HG03442 (cell line): Measurements from ENCODE around the gene MMP20.

Source experiments
- ATAC-seq: cut with Tn5 transposase; IDR thresholded peaks from one replicate; pipeline ENCODE4 v1.9.1; 2021; ENCODE audit warnings: mild to moderate bottlenecking, moderate library complexity; ENCODE audit not compliant: unreplicated experiment

The MMP20 gene

GRCh38 chr11:102592634-102593581, 32.2 kb downstream of the MMP20 start:
- no peak for ATAC-seq

GRCh38 chr11:102592131-102592530, 33.0 kb downstream of the MMP20 start:
- ATAC-seq: no peak

GRCh38 chr11:102591160-102591718, 33.9 kb downstream of the MMP20 start:
- no peak for ATAC-seq

- ATAC-seq: no peak
Observed at GRCh38 chr11:102590276-102591049, 34.7 kb downstream of the MMP20 start.

- peak; percentile 75 for ATAC-seq
Observed at GRCh38 chr11:102589047-102589459, 36.1 kb downstream of the MMP20 start.

GRCh38 chr11:102587722-102588121, 37.4 kb downstream of the MMP20 start:
- ATAC-seq: no peak

- ATAC-seq: no peak
Observed at GRCh38 chr11:102583141-102583873, 41.8 kb downstream of the MMP20 start.

- no peak for ATAC-seq
Observed at GRCh38 chr11:102582140-102582539, 43.0 kb downstream of the MMP20 start.

GRCh38 chr11:102581066-102581465, 44.1 kb downstream of the MMP20 start:
- ATAC-seq: no peak

- ATAC-seq: peak; percentile 46
Observed at GRCh38 chr11:102580185-102580951, 44.8 kb downstream of the MMP20 start.

GRCh38 chr11:102577723-102578122, 47.4 kb downstream of the MMP20 start:
- ATAC-seq: no peak

- peak; percentile 42 for ATAC-seq
Observed at GRCh38 chr11:102577182-102577581, 48.0 kb downstream of the MMP20 start.

- no peak for ATAC-seq
Observed at GRCh38 chr11:102576350-102576749, 48.8 kb downstream of the MMP20 start.

- ATAC-seq: no peak
Observed at GRCh38 chr11:102575012-102575411, 50.1 kb downstream of the MMP20 start.

- no peak for ATAC-seq
Observed at GRCh38 chr11:102573851-102574250, 51.3 kb downstream of the MMP20 start.

- no peak for ATAC-seq
Observed at GRCh38 chr11:102572554-102573220, 52.4 kb downstream of the MMP20 start.

- ATAC-seq: no peak
Observed at GRCh38 chr11:102568851-102569250, 56.3 kb downstream of the MMP20 start.

GRCh38 chr11:102566112-102566511, 59.0 kb downstream of the MMP20 start:
- ATAC-seq: no peak

GRCh38 chr11:102564110-102564509, 61.0 kb downstream of the MMP20 start:
- peak; percentile 77 for ATAC-seq
